ENCODE measurements around the gene SDC4. TPM values are rescaled to one million over a fixed set of nuclear protein-coding genes. Genes with fewer than 3 reads are reported as not detected.

SDC4 gene
- total and polyA plus RNA-seq, 10 of the 15 experiments (the other 5 are each of a cell fraction or from before 2014, with no cell fraction given) = 0.52 to 11.3 (median 1.4) TPM

DNA sequence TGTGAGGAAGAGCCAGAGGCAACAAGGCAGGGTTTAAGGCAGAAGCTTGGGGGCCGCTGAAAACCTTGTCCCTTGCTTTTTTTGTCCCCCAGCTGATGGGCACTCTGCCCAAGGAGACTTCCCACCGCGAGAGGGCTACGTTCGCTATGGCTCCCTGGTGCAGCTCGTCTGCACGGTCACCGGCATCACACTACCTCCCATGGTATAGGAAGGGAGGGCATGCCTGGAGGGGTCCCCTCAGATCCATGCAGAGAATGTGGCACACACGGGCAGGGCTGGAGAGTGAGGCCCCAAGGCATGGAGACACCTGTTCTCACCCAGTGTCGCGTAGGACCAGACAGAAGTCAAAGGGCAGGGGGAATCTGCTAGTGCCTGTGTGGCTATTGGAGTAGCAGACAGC is 34.3 kb downstream of the SDC4 start:
- peaks cover 4 to 6% of the 10 kb centered on the region in 2 experiments; a peak in 3 of 4 replicates for H3K27me3 ChIP-seq (replicated peaks in 1 of 2; ENCODE audit: control insufficient read depth in 2 of 2, insufficient read depth in 2 of 2, low read length in 1 of 2)
- DNase-seq (ENCODE audit: low read depth, low spot score) (no peak), ATAC-seq (no peak), FAIRE-seq (no peak)
- H3K4me3 ChIP-seq = no peak overlapping the region
- ChIA-PET SMC1A (ENCODE audit: uncharacterized antibody, unreplicated experiment) (interaction anchor here (0.7 kb wide), 1 partner anchor 316 kb away, joined by 3 read pairs; no protein-coding TSS in a partner anchor), POLR2A (no interaction called here), RAD21 (ENCODE audit: unreplicated experiment) (no interaction called here), CTCF (interaction anchor here (1.0 to 11.2 kb wide), 4 partner anchors 9 to 457 kb away, joined by 3 to 121 read pairs (median 3); no protein-coding TSS in a partner anchor)
- BruUV-seq (replicated peaks) = no TSS peak
- in situ Hi-C loops (cut with MboI) (no loop called here), intact Hi-C loops (cut with micrococcal nuclease; ENCODE audit: unreplicated experiment) (no loop called here)
- H3K9ac ChIP-seq (ENCODE audit: control insufficient read depth, insufficient read depth, low read length) = no peak overlapping the region
- H4K20me1 ChIP-seq (ENCODE audit: control insufficient read depth, insufficient read depth) = no peaks in the 10 kb centered on the region
- no peaks in the 10 kb centered on the region for H3K79me2 ChIP-seq (ENCODE audit: control insufficient read depth, insufficient read depth, low read length)
- no peak overlapping the region for H2AFZ ChIP-seq (ENCODE audit: control insufficient read depth, low read depth, low read length)
- no peaks in the 10 kb centered on the region for H3K9me3 ChIP-seq (replicated peaks; ENCODE audit: control insufficient read depth, insufficient read depth, low read length)
- no peak overlapping the region for H3K4me2 ChIP-seq (ENCODE audit: control insufficient read depth, insufficient read depth)
- 70% methylated on average over 11 of the region's 11 CpGs for WGBS (ENCODE audit: insufficient coverage, insufficient replicate concordance, low lambda C conversion rate, missing lambda C conversion rate)
- no peak overlapping the region for H3K27ac ChIP-seq (ENCODE audit: control insufficient read depth, insufficient read depth)
- H3K4me1 ChIP-seq (ENCODE audit: control insufficient read depth, insufficient read depth, low read length) = peaks cover 3% of the 10 kb centered on the region; the same call in 1 of the 2 replicates
- TF ChIP-seq TCF3 (IDR thresholded peaks at IDR 0.05; ENCODE audit: borderline replicate concordance, insufficient read depth, low read depth, low read length) = no peak
- TF ChIP-seq POLR2A (IDR thresholded peaks at IDR 0.05; ENCODE audit: low read depth, low read length) = no peak
- TF ChIP-seq PAX5 (IDR thresholded peaks at IDR 0.05; ENCODE audit: borderline replicate concordance, low read depth, low read length) = no peak
- TF ChIP-seq, protein P1, sequence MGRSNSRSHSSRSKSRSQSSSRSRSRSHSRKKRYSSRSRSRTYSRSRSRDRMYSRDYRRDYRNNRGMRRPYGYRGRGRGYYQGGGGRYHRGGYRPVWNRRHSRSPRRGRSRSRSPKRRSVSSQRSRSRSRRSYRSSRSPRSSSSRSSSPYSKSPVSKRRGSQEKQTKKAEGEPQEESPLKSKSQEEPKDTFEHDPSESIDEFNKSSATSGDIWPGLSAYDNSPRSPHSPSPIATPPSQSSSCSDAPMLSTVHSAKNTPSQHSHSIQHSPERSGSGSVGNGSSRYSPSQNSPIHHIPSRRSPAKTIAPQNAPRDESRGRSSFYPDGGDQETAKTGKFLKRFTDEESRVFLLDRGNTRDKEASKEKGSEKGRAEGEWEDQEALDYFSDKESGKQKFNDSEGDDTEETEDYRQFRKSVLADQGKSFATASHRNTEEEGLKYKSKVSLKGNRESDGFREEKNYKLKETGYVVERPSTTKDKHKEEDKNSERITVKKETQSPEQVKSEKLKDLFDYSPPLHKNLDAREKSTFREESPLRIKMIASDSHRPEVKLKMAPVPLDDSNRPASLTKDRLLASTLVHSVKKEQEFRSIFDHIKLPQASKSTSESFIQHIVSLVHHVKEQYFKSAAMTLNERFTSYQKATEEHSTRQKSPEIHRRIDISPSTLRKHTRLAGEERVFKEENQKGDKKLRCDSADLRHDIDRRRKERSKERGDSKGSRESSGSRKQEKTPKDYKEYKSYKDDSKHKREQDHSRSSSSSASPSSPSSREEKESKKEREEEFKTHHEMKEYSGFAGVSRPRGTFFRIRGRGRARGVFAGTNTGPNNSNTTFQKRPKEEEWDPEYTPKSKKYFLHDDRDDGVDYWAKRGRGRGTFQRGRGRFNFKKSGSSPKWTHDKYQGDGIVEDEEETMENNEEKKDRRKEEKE (IDR thresholded peaks at IDR 0.05) = no peak
- TF ChIP-seq MEF2A (IDR thresholded peaks at IDR 0.05; ENCODE audit: insufficient read depth, low read depth, low read length) = no peak
- H3K36me3 ChIP-seq (ENCODE audit: control insufficient read depth in 2 of 2, insufficient read depth in 2 of 2, low read length in 1 of 2) = no peaks in the 10 kb centered on the region

All from GM12878 (cell line).